NCI-H748 (cell line): ENCODE data around the gene MEN1.

Experiments
- DNase-seq: peaks from one replicate; lab custom pipeline; 2025; ENCODE audit not compliant: unreplicated experiment; lab: John Stamatoyannopoulos, UW

MEN1 gene

GRCh38 chr11:64788321-64789215 lies 21.8 kb downstream of the MEN1 start:
- no peak for DNase-seq

GRCh38 chr11:64787526-64788320 lies 22.6 kb downstream of the MEN1 start:
- peak; percentile 23 for DNase-seq

- no peak for DNase-seq
These were observed 24.0 kb downstream of the MEN1 start for GRCh38 chr11:64786308-64786707.

- no peak for DNase-seq
These were observed 25.4 kb downstream of the MEN1 start for GRCh38 chr11:64784813-64785581.

- DNase-seq = peak; percentile 100
These were observed 31.7 kb downstream of the MEN1 start, which contains the start of gene SF1 for GRCh38 chr11:64778473-64779298. TSS of gene SF1 (minus strand) at chr11:64778542. CDS start at chr11:64778392, 150 bp downstream.

- no peak for DNase-seq
These were observed 32.2 kb downstream of the MEN1 start for GRCh38 chr11:64778223-64778472.

DNA sequence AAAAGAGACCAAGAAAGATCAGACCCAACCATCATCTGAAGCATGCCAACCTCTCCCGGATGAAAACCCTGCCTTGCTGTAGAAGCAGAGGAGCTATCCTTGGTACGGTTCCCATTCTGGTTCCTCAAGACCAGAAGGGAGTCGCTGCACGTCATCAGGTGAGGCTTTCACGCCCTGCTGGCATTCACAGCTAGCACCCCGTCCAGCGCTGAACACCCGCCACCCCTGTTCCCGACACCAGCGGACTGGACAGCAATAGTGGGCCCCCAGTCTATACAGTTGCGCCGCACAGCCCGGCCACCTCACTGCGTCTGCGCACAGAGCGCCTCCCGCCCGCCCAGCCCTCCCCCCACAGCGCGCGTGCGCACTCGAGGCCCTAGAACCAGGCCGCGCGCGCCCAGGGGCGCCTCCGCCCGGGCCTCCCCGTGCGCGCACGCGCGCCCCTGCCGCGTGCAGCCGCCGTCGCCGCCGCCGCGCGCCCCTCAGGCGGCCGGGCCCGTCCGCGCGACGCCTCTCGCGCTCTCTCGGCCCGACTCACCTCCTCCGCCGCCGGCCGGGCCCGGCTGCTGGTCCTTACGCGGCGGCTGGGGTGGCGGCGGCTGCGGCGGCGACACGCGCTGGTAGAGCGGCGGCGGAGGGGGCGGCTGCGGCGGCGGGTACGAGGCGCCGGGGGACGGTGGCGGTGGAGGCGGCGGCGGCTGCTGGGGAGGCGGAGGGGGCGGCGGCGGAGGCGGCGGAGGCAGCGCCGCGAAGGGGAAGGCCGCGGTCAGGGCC lies 32.7 kb downstream of the MEN1 start:
- peak; percentile 87 for DNase-seq

DNA sequence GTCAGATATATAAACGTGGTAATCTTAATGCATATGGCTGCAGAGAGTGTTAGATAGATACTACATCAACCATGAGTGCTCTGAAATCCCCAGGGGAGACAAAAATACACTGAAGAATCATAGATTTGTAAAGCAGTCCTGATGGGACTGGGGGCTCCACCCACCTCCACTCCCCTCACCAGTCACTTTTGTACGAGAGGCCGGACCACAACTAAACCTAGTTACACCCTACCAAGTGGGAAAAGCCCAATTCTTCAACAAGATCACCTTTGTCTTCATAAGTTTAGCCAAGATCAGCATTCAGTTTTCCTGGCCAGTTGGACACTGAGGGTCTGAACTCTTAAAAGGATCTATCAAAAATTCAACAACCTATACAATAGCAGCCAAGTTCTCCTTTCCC lies 33.5 kb downstream of the MEN1 start:
- no peak for DNase-seq

DNA sequence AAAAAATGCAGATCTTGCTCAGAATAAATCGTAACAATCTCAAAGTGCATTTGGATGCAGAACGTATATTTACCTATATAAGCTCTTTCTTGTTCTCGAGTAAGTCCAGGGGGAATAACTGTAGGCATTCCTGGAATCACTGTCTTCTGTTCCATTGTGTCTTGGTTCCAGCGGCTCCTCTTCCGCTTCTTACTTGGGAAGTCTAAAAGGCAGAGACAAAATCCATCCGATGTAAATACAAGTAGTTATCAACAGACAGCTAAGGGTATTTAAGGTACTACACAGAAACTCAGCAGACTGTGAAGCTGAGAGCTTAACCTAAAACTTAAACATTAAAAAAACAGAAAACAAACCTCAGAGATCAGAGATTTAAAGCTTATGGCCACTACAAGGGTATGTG lies 33.9 kb downstream of the MEN1 start:
- DNase-seq = no peak

DNA sequence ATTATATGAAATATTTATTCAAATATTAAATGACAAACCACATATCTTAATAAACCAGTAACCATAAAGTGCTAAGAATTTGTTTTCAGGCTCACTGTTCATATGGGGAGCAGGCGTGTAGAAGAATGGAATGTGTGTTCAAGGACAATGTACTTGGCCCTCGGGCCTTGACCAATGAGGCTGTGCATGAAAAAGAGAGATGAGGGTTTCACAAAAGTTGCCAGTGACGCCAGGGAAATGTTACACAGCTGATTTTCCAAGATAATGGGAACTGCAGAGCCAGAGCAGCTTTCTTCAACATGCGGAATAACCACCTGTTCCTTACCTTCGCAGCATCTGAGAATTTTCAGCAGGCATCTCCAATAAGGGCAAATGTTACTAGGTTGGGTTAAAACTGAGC lies 36.2 kb downstream of the MEN1 start:
- DNase-seq = no peak

GRCh38 chr11:64772303-64773018 lies 37.9 kb downstream of the MEN1 start:
- DNase-seq = no peak

GRCh38 chr11:64771861-64772260 lies 38.5 kb downstream of the MEN1 start:
- no peak for DNase-seq

DNA sequence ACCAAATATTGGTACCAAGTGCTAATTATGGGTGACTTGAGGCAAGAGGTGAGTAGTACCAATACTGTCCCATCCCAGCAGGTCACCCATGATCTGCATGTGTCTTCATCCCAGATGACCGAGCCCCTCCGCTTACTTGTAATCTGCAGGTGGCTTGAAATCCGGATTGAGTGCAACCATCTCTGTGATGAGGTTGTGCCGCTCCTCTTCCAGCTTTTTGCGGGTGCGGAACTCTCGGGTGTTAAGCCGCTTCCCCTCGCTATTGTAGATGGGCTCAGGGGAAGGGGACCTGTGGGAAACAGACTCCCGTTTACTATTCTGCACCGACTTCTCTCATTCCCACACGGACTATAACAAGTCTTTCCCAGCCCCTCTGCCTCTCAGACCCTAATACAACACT lies 40.2 kb downstream of the MEN1 start:
- no peak for DNase-seq

GRCh38 chr11:64769283-64769682 lies 41.1 kb downstream of the MEN1 start:
- no peak for DNase-seq

DNA sequence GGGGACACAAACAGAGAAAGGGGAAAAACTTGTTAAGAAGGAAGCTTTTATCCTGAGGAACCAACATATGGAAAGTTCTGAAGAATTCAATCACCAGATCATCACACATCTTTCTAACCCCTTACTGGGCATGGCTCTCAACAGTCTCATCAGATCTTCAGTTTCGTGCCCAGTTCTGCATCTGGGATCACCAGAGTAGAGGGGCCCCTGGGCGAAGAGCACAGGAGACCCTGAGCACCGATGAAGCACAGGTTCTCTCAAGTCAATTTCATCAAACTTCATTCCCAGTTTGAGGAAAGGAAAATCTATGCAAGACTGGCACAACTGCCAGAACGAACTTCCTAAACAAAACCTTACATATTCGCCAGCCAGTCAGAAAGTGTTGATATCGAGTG lies 42.1 kb downstream of the MEN1 start:
- no peak for DNase-seq

DNA sequence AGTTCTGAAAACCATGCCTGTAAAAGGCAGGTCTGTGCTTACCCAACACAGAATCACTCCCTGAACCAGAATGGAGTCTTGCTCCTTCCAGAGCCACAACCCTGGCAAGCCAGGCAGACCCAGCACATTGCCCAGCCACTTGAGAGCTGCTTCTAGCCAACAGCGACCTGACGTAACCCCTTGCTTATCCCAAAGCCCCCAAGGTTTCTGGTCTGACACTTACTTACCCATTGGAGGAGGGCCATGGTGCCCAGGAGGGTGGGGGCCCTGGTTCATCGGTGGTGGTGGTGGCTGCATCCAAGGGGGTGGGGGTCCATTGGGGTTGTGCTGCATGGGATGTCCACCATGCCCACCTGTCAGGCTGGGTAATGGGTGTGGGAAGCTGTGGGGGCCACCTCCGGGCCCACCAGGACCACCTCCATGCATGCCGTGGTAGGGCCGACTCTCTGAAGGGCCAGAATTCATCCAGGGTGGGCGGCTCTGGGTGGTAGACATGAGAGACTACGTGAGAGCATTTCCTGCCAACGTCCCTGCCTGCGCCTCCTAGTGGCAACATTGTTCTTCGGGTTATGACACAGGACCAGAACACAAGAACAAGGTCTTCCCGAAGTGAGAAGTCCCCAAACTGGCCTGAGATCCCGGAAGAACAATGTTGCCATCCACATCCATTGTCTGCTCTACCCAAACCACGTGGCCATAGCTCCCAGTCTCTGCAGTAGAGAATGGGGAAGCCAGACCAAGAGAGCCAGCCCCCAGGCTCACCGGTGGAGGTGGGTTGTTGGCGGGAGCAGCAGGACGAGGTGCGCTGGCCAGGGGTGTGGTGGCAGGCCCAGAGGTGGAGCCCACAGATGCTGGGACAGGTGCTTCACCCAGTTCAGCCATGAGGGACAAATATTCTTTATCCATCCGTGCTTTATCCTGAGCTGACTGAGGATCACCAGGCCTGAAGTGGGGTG lies 42.7 kb downstream of the MEN1 start:
- peak; percentile 30 for DNase-seq

DNA sequence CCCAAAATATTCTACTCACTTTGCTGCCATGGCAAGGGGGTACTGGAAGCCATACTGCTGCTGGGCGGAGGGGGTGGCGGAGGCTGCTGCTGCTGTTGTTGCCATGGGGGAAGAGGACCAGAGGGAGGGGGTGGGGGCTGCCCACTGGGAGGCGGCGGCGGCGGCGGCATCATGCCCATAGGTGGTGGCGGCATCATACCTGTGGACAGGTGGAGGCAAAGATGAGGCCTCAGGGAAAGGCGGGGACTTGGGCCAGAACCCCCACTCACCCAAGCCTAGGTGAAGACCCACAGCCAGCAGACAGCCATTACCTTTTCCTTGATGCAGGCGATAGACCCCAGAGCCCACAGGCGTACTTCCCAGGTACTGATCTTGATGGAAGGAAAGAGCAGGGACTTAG lies 43.5 kb downstream of the MEN1 start:
- no peak for DNase-seq
